PC-9 (cell line): ENCODE data around the gene TRAM2. TPM values are rescaled to one million over a fixed set of nuclear protein-coding genes. Genes with fewer than 3 reads are reported as not detected.

ENCODE experiments used
- BruUV-seq: library from RNA; stranded (reverse); fragments of 400-500 nt; replicated peaks from 2 replicates; lab custom pipeline; 2021; lab: Mats Ljungman, UMichigan
- CTCF ChIA-PET: fragments of 300-600 bp; sonication (Branson Sonifier 250); formaldehyde crosslinking; loops from one replicate; lab custom pipeline; 2022; ENCODE audit warnings: antibody characterized with exemption; lab: Charles Lee
- POLR2A ChIA-PET: fragments of 300-600 bp; sonication (Branson Sonifier 250); formaldehyde crosslinking; loops from one replicate; lab custom pipeline; 2022; ENCODE audit warnings: antibody characterized with exemption; ENCODE audit not compliant: unreplicated experiment; lab: Charles Lee
- DNase-seq, 2 experiments: peaks; one replicate each; pipeline versions ENCODE4 v3.0.0 to v3.0.0-alpha.2; 2015 to 2022; ENCODE audit warnings: mixed read lengths in 1 of 2
- H2AFZ ChIP-seq: fragments of 200-600 bp; sonication (generic); 2 replicates; pipeline ENCODE4 v1.8.1; 2017; ENCODE audit warnings: antibody characterized with exemption
- H3F3A ChIP-seq: fragments of 200-600 bp; sonication (generic); 2 replicates; pipeline ENCODE4 v1.8.1; 2017; ENCODE audit warnings: antibody characterized with exemption, mild to moderate bottlenecking, low read depth; ENCODE audit not compliant: insufficient read depth
- H3K27ac ChIP-seq: fragments of 200-600 bp; sonication (generic); 2 replicates; pipeline ENCODE4 v1.6.1; 2016; ENCODE audit warnings: mixed run types
- H3K27me3 ChIP-seq: fragments of 200-600 bp; sonication (generic); 2 replicates; pipeline ENCODE4 v1.6.1; 2016; ENCODE audit warnings: low read depth, mixed run types; ENCODE audit not compliant: insufficient read depth
- H3K36me3 ChIP-seq: fragments of 200-600 bp; sonication (generic); 2 replicates; pipeline ENCODE4 v1.6.1; 2016; ENCODE audit warnings: low read depth, mixed run types
- H3K4me1 ChIP-seq: fragments of 200-600 bp; sonication (generic); replicated peaks from 2 replicates; pipeline ENCODE4 v1.6.1; 2016; ENCODE audit warnings: mixed run types; ENCODE audit not compliant: insufficient read depth
- H3K4me2 ChIP-seq: fragments of 200-600 bp; sonication (generic); 2 replicates; pipeline ENCODE4 v1.6.1; 2017; ENCODE audit warnings: mixed run types
- H3K4me3 ChIP-seq: fragments of 200-600 bp; sonication (generic); 2 replicates; pipeline ENCODE4 v1.6.1; 2016; ENCODE audit warnings: mixed run types
- H3K79me2 ChIP-seq: fragments of 200-600 bp; sonication (generic); 2 replicates; pipeline ENCODE4 v1.6.1; 2017; ENCODE audit warnings: low read depth, mixed run types
- H3K9me2 ChIP-seq: fragments of 200-600 bp; sonication (generic); 2 replicates; pipeline ENCODE4 v1.8.1; 2017; ENCODE audit warnings: mild to moderate bottlenecking; ENCODE audit not compliant: insufficient read depth
- H3K9me3 ChIP-seq: fragments of 200-600 bp; sonication (generic); 2 replicates; pipeline ENCODE4 v1.8.1; 2016; ENCODE audit warnings: low read depth; ENCODE audit not compliant: insufficient read depth
- H4K20me1 ChIP-seq: fragments of 200-600 bp; sonication (generic); 2 replicates; pipeline ENCODE4 v1.8.1; 2017; ENCODE audit not compliant: insufficient read depth
- CTCF ChIP-seq: fragments of 200-600 bp; sonication (generic); conservative IDR thresholded peaks from 2 replicates; pipeline ENCODE4 v1.6.1; 2017; ENCODE audit warnings: mixed run types, antibody characterized with exemption, mild to moderate bottlenecking, moderate library complexity
- EZH2 ChIP-seq: fragments of 200-600 bp; sonication (generic); IDR thresholded peaks from 2 replicates; pipeline ENCODE4 v1.8.0; 2017; ENCODE audit warnings: antibody characterized with exemption, low read depth
- intact Hi-C: fragments of 100-400 bp; cut with micrococcal nuclease; formaldehyde crosslinking; loops from one replicate; pipeline ENCODE4 v1.10.0; 2022; ENCODE audit not compliant: unreplicated experiment
- total RNA-seq: library from RNA; stranded (reverse); gene quantifications from 2 replicates; pipeline ENCODE4 v1.2.3, GENCODE V29; 2021

The TRAM2 gene
- total RNA-seq, 1 experiment from 2014 or later: 40.9 TPM

GRCh38 chr6:52546192-52546591 is 30.7 kb downstream of the TRAM2 start:
- ChIA-PET CTCF (no interaction called here), POLR2A (no interaction called here)
- Histone ChIP-seq H3K9me3 (no peaks in the 10 kb centered on the region), H4K20me1 (no peaks in the 10 kb centered on the region), H3K79me2 (peaks cover 10% of the 10 kb centered on the region), H3K27ac (no peak overlapping the region), H3K36me3 (no peaks in the 10 kb centered on the region), H3F3A (no peaks in the 10 kb centered on the region), H3K4me3 (no peak overlapping the region), H2AFZ (no peak overlapping the region), H3K27me3 (no peaks in the 10 kb centered on the region), H3K4me2 (no peak overlapping the region), H3K4me1 (peaks cover 12% of the 10 kb centered on the region; the same call in 1 of the 2 replicates), H3K9me2 (no peaks in the 10 kb centered on the region)
- intact Hi-C loops: no loop called here
- TF ChIP-seq CTCF: no peak
- TF ChIP-seq EZH2: no peak
- BruUV-seq: no TSS peak
- no peak for DNase-seq

- Histone ChIP-seq H4K20me1 (no peaks in the 10 kb centered on the region), H3K4me1 (peaks cover 10% of the 10 kb centered on the region; the same call in 1 of the 2 replicates), H3K4me3 (no peak overlapping the region), H2AFZ (no peak overlapping the region), H3K36me3 (no peaks in the 10 kb centered on the region), H3K9me3 (no peaks in the 10 kb centered on the region), H3K4me2 (no peak overlapping the region), H3K27me3 (no peaks in the 10 kb centered on the region), H3K9me2 (no peaks in the 10 kb centered on the region), H3K79me2 (peaks cover 7% of the 10 kb centered on the region), H3F3A (no peaks in the 10 kb centered on the region), H3K27ac (no peak overlapping the region)
- DNase-seq: no peak
- ChIA-PET POLR2A (no interaction called here), CTCF (interaction anchor here (0.6 kb wide), 1 partner anchor 138 kb away, joined by 7 read pairs; no protein-coding TSS in a partner anchor)
- BruUV-seq: no TSS peak
- TF ChIP-seq EZH2 (no peak), CTCF (no peak)
- intact Hi-C loops: no loop called here
These were observed 31.3 kb downstream of the TRAM2 start for GRCh38 chr6:52545406-52546119.

GRCh38 chr6:52544602-52545405 is 32.1 kb downstream of the TRAM2 start:
- POLR2A ChIA-PET: no interaction called here
- no peaks in the 10 kb centered on the region for H3K36me3 ChIP-seq
- H3K27me3 ChIP-seq: no peaks in the 10 kb centered on the region
- H3K4me3 ChIP-seq: no peak overlapping the region
- H3K27ac ChIP-seq: no peak overlapping the region
- H3K79me2 ChIP-seq: peaks cover 7% of the 10 kb centered on the region
- peaks cover 10% of the 10 kb centered on the region; the same call in 1 of the 2 replicates for H3K4me1 ChIP-seq
- BruUV-seq: no TSS peak
- intact Hi-C loops: no loop called here
- no peaks in the 10 kb centered on the region for H3F3A ChIP-seq
- H3K4me2 ChIP-seq: no peak overlapping the region
- TF ChIP-seq EZH2 (no peak), CTCF (no peak)
- H3K9me3 ChIP-seq: no peaks in the 10 kb centered on the region
- no peaks in the 10 kb centered on the region for H4K20me1 ChIP-seq
- CTCF ChIA-PET: interaction anchor here (0.6 kb wide), 1 partner anchor 137 kb away, joined by 7 read pairs; no protein-coding TSS in a partner anchor
- DNase-seq: no peak
- no peak overlapping the region for H2AFZ ChIP-seq
- H3K9me2 ChIP-seq: no peaks in the 10 kb centered on the region
